Measurements from ENCODE around the gene RHOXF2.
"Not testable (repeated sequence)": the region's sequence is repeated elsewhere in the genome, so short reads cannot be mapped to it uniquely, and the experiment has no call there.

The RHOXF2 gene

GRCh38 chrX:120147537-120147936, 10.9 kb upstream of the RHOXF2 start:
- no peak overlapping the region for H3K4me3 ChIP-seq (ENCODE audit: low read depth, low read length)
- in situ Hi-C loops (cut with HindIII; ENCODE audit: low sequenced_read_pairs), result no loop called here
- DNase-seq (ENCODE audit: low read depth, low spot score), result no peak
- no peak for TF ChIP-seq CTCF (IDR thresholded peaks at IDR 0.05; ENCODE audit: low read depth, low read length)

- H3K4me3 ChIP-seq (ENCODE audit: low read depth, low read length); DNase-seq (ENCODE audit: low read depth, low spot score); in situ Hi-C loops (cut with HindIII; ENCODE audit: low sequenced_read_pairs): not testable (repeated sequence)
Observed at GRCh38 chrX:120150109-120150744, 8.2 kb upstream of the RHOXF2 start.

GRCh38 chrX:120159086-120159485, 673 bp downstream of the RHOXF2 start:
- in situ Hi-C loops (cut with HindIII; ENCODE audit: low sequenced_read_pairs); DNase-seq (ENCODE audit: low read depth, low spot score); H3K4me3 ChIP-seq (ENCODE audit: low read depth, low read length): not testable (repeated sequence)

- DNase-seq (ENCODE audit: low read depth, low spot score); H3K4me3 ChIP-seq (ENCODE audit: low read depth, low read length); in situ Hi-C loops (cut with HindIII; ENCODE audit: low sequenced_read_pairs): not testable (repeated sequence)
Observed at GRCh38 chrX:120193254-120193653, 34.8 kb downstream of the RHOXF2 start.

GRCh38 chrX:120193720-120194119, 35.3 kb downstream of the RHOXF2 start:
- DNase-seq (ENCODE audit: low read depth, low spot score); in situ Hi-C loops (cut with HindIII; ENCODE audit: low sequenced_read_pairs); H3K4me3 ChIP-seq (ENCODE audit: low read depth, low read length): not testable (repeated sequence)

- DNase-seq (ENCODE audit: low read depth, low spot score); in situ Hi-C loops (cut with HindIII; ENCODE audit: low sequenced_read_pairs); H3K4me3 ChIP-seq (ENCODE audit: low read depth, low read length): not testable (repeated sequence)
Observed at GRCh38 chrX:120195786-120196185, 37.4 kb downstream of the RHOXF2 start.

GRCh38 chrX:120196626-120197283, 38.3 kb downstream of the RHOXF2 start:
- DNase-seq (ENCODE audit: low read depth, low spot score); in situ Hi-C loops (cut with HindIII; ENCODE audit: low sequenced_read_pairs); H3K4me3 ChIP-seq (ENCODE audit: low read depth, low read length): not testable (repeated sequence)

GRCh38 chrX:120200851-120201250, 42.4 kb downstream of the RHOXF2 start:
- DNase-seq (ENCODE audit: low read depth, low spot score), result no peak
- H3K4me3 ChIP-seq (ENCODE audit: low read depth, low read length), result no peak overlapping the region
- TF ChIP-seq CTCF (IDR thresholded peaks at IDR 0.05; ENCODE audit: low read depth, low read length), result no peak
- in situ Hi-C loops (cut with HindIII; ENCODE audit: low sequenced_read_pairs), result no loop called here

- no peak overlapping the region for H3K4me3 ChIP-seq (ENCODE audit: low read depth, low read length)
- TF ChIP-seq CTCF (IDR thresholded peaks at IDR 0.05; ENCODE audit: low read depth, low read length), result no peak
- in situ Hi-C loops (cut with HindIII; ENCODE audit: low sequenced_read_pairs), result no loop called here
- DNase-seq (ENCODE audit: low read depth, low spot score), result no peak
Observed at GRCh38 chrX:120205816-120206753, 47.7 kb downstream of the RHOXF2 start.
